HG02763 (cell line): ENCODE data around the gene BUB1.
"Not testable (repeated sequence)": the region's sequence is repeated elsewhere in the genome, so short reads cannot be mapped to it uniquely, and the experiment has no call there.

ENCODE experiments used
- ATAC-seq: cut with Tn5 transposase; IDR thresholded peaks from one replicate; pipeline ENCODE4 v1.9.1; 2021; ENCODE audit warnings: mild to moderate bottlenecking, moderate library complexity; ENCODE audit not compliant: unreplicated experiment

Gene BUB1

DNA sequence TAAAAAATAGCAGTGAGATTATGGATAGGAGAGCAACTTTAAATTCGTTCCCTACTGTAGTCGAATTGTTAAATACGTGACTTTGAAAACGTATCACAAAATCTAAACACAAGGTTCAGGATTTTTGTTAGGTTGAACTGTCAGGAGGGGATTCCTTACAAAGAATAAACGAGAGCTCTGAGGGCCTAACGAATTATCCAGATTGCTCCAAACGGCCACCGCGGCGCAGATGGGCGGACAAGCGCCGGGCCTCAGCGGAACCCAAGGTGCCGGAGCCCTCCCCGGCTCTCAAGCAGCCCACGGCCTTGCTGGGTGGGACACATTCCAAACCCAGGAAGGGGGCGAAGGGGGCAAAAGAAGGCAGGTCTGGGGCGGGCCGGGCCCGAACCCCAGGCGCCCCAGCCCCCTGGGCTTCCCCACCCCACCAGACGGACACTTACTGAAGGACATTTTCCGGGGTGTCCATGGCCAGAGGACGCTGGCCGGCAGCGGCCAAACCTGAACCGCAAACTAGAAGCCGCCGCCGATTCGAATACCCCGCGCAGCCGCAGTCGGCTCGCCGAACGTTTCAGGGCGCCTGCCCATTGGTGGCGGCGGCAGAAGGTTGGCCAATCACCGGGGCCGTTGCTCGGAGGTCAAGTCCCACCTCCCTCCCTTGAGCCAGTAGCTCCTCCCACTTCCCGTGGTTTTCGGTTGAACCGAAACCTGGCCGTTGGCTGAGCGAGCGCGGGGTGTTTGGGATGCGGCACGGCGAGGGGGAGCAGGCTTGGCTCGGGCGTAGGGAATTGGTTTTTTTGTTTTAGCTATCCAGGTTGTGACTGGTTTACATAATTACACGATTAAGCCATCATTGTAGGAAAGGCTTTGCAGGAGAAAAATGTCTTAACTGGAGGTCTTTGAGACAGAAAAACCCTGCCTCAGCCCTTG lies at the start of gene BUB1:
TSS of gene BUB1 (minus strand) at position 534 of the 927 bp plus-strand sequence. CDS start at position 466, 68 bp downstream.
- peak; percentile 76 for ATAC-seq

DNA sequence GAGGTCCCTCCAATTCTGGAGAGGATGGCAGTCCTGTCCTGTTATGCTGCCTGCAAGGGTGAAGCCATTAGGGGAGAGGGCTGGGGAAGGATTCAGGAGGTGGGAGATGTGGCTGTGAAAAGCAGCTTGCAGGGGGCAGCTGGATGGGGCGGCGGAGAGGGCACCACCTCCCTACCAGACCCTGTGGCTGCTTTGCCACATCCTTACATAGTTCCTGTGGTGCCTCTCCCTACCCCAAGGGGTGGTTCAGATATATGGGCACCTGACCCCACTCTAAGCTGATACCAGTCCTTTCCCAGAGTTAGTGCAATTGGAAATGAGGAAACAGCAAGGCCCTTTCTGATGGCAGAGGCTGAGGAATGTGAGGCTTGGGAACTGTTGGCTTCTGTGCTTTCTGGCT lies 48.4 kb upstream of the BUB1 start:
- no peak for ATAC-seq

DNA sequence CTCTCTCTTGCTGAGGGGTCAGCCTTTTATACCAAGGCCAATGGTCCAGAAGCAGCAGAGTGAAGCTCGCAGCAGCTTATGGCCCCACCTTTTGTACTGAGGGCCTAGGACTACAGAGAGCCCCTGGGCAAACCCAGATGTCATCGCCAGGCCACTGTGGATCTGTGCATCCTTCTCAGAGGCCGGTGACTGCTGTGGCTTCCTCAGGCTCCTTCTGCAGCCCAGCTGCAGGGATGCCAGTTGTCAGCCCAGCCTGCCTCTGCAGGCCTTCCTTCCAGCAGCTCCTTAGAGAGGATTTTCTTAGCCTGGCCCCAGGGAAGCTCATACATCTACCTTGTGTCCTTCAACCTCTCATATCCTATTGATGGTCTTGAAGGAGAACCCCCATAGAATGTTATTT lies 48.0 kb upstream of the BUB1 start:
- ATAC-seq: no peak

DNA sequence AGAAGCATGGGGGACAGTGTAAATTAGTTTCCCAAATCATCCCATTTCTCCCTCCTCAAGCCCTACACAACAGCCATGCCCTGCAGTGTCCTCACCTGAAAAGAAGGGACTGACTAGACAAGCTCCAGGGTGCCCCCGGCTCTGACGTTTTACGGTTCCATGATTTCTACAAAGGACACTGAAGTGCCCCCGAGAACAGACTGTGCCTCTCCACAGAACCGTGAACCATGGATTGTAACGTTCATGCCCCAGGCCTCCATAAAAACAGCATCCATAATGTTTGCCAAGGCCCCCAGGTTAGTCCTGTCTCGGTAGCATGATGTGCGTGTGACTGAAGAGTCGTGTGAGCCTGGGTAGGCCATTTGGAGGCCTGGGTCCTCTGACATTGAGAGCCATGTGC lies 47.5 kb upstream of the BUB1 start:
- no peak for ATAC-seq

DNA sequence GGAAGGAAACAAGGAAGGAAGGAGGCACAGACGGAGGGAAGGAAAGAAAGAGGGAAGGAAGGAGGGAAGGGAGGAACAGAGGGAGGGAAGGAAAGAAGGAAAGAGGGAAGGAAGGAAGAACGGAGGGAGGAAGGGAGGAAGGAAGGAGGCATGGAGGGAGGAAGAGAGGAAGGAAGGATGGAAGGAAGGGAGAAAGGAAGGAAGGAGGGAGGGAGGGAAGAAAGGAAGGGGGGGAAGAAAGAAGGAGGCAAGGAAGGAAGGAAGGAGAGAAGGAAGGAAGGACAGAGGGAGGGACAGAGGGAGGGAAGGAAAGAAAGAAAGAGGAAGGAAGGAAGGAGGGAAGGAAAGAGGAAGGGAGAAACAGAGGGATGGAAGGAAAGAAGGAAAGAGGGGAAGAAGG lies 47.0 kb upstream of the BUB1 start:
- no peak for ATAC-seq

DNA sequence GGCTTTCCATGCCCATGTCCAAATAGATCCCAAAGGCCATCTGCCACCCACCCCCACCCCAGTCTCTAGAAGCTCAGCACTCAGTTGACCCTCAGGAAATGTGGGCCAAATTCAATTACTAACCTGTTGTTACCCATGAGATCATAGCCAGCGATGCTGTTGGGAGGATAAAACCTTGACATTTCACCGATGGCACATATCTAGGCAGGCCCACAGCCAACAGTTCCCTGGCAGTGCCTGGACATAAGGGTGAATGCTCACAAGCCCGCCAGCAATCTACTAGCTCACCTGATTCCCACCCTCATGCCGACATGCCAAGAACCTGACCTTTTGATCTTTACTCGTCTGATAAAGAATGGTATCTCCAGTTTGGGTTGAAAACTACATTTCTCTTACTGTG lies 42.7 kb upstream of the BUB1 start:
- no peak for ATAC-seq

DNA sequence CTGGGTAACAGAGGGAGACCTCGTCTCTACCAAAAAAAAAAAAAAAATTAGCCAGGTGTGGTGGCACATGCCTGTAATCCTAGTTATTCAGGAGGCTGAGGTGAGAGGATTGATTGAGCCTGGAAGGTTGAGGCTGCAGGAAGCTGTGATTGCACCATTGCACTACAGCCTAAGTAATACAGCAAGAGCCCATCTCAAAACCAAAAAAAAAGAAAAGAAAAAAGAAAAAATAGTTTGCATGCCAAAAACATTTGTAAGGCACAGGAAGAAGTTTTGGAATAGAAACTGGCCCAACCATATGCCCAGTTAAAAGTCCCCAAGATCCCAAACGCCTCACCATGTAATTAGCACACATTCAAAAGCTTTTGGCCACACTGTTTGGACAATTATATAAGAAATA lies 41.1 kb upstream of the BUB1 start:
- ATAC-seq: no peak

DNA sequence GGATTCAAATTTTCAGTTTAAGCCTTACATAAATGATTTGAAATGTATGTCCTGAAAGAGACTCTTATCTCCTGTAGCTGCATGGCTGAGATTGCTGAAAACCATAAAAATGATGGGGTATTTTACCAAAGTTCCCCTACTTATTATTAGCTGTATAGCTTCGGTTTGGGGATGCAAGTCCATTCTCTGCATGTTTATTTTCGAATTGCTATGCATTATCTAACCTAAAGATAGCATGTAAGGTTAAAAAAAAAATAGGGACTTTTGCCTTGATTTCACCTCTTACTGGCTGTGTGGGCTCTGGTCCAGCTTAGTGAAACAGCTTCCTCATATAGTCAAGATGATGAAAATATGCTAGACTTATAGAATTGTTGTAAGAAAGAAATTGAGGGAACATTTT lies 40.5 kb upstream of the BUB1 start:
- no peak for ATAC-seq

DNA sequence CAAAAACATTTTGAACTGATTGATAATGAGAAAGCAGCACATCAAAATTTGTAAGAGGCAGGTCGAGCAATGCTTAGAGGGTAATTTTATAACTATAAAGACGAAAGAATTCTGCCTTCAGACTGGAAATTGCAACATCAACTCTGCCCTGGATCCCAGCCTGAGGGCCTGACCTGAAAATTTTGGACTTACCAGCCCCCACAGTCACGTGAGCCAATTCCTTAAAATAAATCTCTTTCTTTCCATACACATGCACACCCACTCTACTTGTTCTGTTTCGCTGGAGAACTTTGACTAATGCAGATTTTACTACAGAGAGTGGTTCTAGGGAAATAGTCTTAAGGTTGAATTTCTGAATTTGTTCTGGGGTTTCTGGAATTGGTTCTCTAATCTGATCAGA lies 39.9 kb upstream of the BUB1 start:
- no peak for ATAC-seq

DNA sequence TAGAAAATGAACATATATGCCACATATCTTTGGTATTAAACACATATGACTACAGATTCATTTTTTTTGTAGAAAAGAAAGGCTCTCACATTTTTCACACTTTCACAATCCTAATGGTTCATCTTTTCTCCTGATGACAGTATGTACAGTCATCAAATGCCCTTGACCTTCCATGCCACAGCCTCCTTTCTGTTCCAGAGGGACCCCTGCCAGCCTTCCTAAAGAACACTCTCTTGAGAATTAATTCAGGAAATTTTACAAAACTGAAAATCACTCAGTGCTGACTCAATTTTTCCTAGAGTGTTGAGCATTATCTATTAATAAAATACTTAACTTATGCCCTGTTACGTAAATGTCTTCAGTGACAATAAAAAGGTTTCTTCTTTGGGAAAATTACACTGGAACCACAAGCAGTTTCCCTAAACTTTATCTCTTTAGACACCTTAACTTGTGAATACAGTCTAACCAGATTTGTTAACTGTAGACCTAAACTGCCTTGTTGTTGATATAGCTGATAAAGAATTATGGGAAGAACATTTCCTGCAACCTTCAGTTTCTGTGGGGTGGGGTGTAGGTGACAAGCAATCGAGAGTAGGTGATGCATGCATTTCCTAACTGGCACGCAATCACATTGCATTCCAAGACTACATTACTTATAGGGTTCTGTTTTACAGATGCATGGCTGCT lies 39.2 kb upstream of the BUB1 start:
- no peak for ATAC-seq

DNA sequence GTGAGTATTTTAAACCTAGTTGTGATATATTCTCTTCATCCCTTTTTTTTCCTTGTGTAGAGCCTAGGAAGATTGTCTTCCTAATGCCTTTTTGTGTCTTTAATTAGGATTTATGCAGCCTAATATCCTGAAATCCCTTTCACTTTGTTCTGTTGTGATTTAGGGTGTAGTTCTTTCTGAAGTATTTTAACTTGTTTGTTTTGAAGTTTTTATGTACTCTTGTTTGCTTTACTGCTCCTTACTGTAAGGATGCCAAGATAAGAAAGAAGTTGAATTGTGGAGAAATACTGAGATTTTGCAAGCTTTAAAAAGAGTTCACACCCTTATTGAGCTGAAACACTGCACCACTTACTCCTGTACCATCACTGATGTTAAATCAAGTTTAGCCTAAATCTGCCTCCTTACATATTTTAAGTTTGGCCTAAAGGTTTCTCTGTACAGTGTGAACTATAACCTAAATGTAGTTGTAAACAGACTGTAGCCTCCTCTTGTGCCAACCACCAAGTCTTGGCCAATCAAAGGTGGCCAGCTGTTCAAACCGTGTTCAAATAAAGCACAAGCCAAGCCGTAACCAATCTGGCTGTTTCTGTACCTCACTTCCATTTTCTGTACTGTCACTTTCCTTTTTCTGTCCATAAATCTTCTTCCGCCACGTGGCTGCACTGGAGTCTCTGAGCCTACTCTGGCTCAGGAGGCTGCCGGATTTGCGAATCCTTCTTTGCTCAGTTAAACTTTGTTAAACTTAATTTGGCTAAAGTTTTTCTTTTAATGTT lies 36.8 kb upstream of the BUB1 start:
- ATAC-seq: no peak

DNA sequence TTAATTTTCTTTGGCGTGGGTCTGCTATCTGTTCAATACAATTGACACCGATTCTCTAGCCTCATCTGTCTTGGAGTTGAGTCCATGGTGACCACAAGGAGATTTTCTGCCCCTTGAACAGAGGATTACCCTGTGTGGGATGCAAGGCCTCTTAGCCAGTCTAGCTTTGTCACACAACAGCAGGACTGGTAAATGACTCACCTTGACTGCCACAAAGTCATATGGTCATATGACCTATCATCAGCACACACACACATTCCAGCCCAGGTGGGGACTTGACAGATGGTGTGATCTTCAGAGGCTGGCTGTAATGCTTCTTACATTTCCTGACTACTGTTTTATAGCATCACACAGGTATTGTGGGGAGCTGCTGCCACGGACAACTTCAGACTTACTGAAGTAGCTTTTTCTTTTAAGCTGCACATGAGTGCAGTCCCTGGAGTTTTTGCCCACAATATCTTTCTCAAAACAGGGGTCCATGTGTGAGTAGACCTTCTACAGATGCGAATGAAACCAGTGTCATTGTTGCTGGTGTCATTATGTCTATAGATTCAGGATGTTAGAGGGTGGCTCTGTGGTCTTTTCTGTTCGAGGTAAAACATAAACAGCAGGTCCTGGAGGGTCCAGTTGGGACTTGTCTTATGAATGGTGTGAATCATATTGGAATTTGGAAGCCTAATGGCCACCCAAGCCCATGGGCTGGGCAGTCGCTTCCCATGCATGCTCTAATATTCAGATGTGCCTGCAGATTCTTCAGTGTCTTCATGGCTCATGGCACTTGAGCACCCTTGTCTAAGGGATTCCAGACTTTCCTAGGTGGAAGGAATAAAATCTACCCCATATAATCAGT lies 35.9 kb upstream of the BUB1 start:
- ATAC-seq: no peak

DNA sequence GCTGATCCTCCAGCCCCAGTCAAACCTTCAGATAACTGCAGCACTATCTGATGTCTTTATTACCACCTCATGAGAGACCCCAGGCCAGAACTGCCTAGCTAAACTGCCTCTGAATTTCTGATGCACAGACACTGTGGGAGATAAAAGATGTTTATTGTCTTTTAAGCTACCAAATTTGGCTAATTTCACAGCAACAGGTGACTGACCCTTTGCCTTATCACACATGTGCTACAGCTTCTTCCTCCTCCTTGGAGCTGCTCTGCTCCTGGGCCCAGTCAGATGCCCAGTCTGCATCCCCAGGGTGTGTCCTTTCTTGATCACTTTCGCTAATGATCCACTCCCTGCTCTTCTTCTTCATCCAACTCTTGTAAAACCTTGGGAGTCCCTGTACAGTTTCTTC lies 34.9 kb upstream of the BUB1 start:
- no peak for ATAC-seq

DNA sequence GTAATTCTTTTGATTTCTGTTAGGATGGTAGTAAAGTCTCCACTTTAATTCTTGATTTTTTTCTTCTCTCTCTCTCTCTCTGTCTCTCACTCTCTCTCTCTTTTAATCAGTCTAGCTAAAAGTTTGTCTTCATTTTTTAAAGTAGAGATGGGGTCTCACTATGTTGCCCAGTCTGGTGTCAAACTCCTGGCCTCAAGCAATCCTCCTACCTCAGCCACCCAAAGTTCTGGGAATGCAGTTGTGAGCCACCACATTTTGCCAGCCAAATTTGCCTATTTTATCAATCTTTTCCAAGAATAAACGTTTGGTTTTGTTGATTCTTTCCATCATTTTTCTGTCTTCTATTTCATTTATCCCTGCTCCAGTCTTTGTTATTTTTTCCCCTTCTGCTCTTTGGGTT lies 30.6 kb upstream of the BUB1 start:
- no peak for ATAC-seq

DNA sequence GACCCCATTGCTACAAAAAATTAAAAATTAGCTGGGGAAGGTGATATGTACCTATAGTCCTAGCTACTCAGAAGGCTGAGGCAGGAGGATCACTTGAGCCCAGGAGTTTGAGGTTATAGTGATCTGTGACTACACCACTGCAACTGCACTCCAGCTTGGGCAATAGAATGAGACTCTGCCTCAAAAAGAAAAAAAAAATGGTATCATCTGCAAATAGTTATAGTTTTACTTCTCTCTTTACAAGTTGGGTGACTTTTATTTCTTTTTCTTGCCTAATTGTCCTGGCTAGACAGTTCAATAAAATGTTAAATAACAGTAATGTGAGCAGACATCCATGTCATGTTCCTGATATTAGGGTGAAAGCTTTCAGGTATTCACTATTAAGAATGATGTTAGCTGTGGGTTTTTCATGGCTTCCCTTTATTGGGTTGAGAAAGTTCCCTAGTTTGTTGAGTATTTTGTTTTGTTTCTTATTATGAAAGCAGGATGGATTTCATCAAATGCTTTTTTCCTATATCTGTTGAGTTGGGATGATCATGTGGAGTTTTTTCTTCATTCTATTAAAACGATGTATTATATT lies 29.6 kb upstream of the BUB1 start:
- ATAC-seq: no peak

DNA sequence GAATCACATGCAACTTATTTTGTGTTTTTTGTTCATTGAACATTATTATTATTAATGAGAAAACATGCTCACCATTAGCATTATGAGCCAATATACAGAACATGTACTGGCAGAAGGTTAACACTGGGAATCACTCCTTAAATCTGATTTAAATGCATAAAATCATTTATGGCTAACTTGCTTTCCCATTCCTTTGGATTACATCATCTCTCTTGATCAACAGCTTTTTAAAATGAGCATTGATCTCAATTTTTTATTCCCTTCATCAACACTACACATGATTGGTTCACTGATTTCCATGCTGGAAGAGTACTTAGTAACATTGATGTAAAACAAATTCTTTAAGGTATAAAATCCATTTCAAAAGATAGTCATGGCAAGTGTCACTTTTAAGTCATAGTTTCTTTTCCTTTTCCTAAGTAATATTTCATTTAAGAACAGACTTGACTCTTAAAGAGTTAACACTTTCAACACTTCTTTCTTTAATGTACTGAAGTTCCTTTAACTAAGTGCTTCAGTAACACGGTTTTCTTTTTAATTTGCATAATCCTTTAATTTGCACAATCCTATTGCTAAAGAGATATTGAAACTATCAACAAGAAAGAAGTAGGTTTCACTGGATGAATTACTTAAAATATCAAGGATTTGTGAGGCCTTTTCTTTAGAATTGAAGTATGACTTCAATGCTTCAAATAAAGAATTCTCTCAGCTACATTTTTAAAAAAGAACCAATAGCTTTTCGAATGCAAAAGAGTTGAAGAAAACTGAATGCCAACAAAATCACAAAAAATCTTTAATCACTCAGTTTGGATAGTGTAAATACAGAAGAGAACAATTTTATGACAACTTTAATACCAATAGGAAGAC lies 24.9 kb upstream of the BUB1 start:
- ATAC-seq: no peak

DNA sequence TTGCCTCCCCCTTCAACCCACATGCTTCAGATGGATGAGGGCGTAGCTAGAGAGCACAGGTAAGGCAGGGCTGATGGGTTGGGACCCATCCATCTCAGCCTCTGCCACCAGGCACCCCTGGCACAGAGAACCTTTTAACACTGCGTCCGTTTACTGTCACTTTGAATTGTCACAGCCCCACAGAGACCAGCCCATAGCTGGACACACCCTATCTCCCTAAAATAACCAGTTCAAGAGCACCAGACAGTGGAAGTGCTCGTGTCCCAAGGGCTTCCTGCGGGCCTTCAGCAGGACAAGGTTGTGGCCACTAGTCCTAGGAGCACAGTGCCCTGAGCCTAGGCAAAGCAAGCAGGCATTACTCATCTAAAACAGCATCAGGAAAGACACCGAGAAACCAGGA lies 20.4 kb upstream of the BUB1 start:
- not testable (repeated sequence) for ATAC-seq

DNA sequence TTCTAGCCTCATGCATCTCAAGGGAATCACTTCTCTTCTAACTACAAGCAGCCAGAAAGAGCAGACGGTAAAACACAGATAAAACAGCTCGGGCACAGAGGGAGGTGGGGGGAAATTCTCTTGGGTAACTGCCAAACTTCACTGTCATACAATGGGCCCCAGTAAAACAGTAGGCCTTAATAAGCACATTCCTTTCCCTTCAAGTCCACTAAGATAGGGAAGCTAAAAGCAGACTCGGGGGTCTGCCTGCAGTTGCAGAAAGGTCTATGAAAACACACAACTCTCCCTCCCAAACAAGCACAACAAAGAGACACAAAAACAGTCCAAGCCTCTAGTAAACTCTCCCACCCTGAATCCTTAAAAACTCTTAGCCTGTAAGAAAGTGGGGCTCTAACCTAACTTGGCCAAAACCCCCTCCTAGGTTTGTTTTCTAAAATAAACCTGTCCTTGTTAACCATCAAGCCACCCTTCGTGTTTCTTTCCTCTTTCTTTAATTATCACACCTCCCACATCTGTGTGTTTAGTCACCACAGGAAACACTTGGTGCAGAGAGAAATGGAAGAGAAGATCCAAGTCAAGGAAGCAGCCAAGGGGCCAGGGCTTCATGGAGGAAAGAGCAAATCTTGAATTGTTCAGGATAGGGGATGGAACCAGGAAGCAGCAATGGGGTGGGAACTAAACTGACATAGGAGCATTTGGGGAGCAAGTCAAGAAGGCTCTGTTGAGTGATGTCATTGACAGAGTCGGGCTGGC lies 17.5 kb upstream of the BUB1 start:
- not testable (repeated sequence) for ATAC-seq
